GM23338 (cell line): ENCODE results near the gene DYRK1A. TPM values are rescaled to one million over a fixed set of nuclear protein-coding genes. Genes with fewer than 3 reads are reported as not detected.

Experiments used
- ATAC-seq: fragments of 200-7000 bp; cut with Tn5 transposase; 3 replicates; pipeline ENCODE4 v1.9.1; 2020
- DNase-seq: peaks from one replicate; pipeline ENCODE4 v3.0.0-alpha.2; 2015; ENCODE audit warnings: low spot score
- H2AFZ ChIP-seq: fragments of 200-600 bp; sonication (generic); 2 replicates; pipeline ENCODE4 v1.8.0; 2016; ENCODE audit warnings: antibody characterized with exemption, mild to moderate bottlenecking, moderate library complexity
- H3F3A ChIP-seq: fragments of 200-600 bp; sonication (generic); replicated peaks from 2 replicates; pipeline ENCODE4 v1.8.0; 2017; ENCODE audit warnings: antibody characterized with exemption, mixed run types, low read depth
- H3K27ac ChIP-seq: fragments of 200-600 bp; sonication (generic); 2 replicates; pipeline ENCODE4 v1.6.1; 2016; ENCODE audit warnings: low read depth
- H3K27me3 ChIP-seq: fragments of 200-600 bp; sonication (generic); 2 replicates; pipeline ENCODE4 v1.8.0; 2016; ENCODE audit warnings: mild to moderate bottlenecking, mixed run types, moderate library complexity; ENCODE audit not compliant: insufficient read depth
- H3K36me3 ChIP-seq: fragments of 200-600 bp; sonication (generic); 2 replicates; pipeline ENCODE4 v1.8.0; 2016; ENCODE audit warnings: mild to moderate bottlenecking; ENCODE audit not compliant: insufficient read depth
- H3K4me1 ChIP-seq: fragments of 200-600 bp; sonication (generic); 2 replicates; pipeline ENCODE4 v1.8.0; 2016; ENCODE audit warnings: mild to moderate bottlenecking, moderate library complexity; ENCODE audit not compliant: insufficient read depth
- H3K4me2 ChIP-seq: fragments of 200-600 bp; sonication (generic); 2 replicates; pipeline ENCODE4 v1.7.1; 2017; ENCODE audit warnings: mixed run types
- H3K4me3 ChIP-seq: fragments of 200-600 bp; sonication (generic); 2 replicates; pipeline ENCODE4 v1.6.1; 2016; ENCODE audit warnings: mixed run types
- H3K79me2 ChIP-seq: fragments of 200-600 bp; sonication (generic); replicated peaks from 2 replicates; pipeline ENCODE4 v1.8.0; 2017; ENCODE audit warnings: mild to moderate bottlenecking; ENCODE audit not compliant: insufficient read depth
- H3K9me2 ChIP-seq: fragments of 200-600 bp; sonication (generic); 2 replicates; pipeline ENCODE4 v1.8.0; 2017; ENCODE audit not compliant: insufficient read depth
- H4K20me1 ChIP-seq: fragments of 200-600 bp; sonication (generic); replicated peaks from 2 replicates; pipeline ENCODE4 v1.8.0; 2017; ENCODE audit warnings: mild to moderate bottlenecking; ENCODE audit not compliant: insufficient read depth
- H3K27ac Mint-ChIP-seq: 2 replicates; pipeline ENCODE4 v1.8.0; 2020; ENCODE audit warnings: inconsistent platforms, mild to moderate bottlenecking, moderate library complexity, mixed read lengths
- H3K27me3 Mint-ChIP-seq: 3 replicates; pipeline ENCODE4 v1.8.0; 2022; ENCODE audit warnings: low read depth, mild to moderate bottlenecking, moderate library complexity, mixed read lengths, inconsistent platforms; ENCODE audit not compliant: insufficient read depth, poor library complexity
- H3K36me3 Mint-ChIP-seq: 3 replicates; pipeline ENCODE4 v1.8.0; 2021; ENCODE audit warnings: low read depth, mild to moderate bottlenecking, inconsistent platforms, moderate library complexity, mixed read lengths
- H3K4me1 Mint-ChIP-seq: 3 replicates; pipeline ENCODE4 v1.8.0; 2020; ENCODE audit warnings: mild to moderate bottlenecking, inconsistent platforms, mixed read lengths
- H3K4me3 Mint-ChIP-seq: 3 replicates; pipeline ENCODE4 v1.8.0; 2021; ENCODE audit warnings: moderate library complexity, mild to moderate bottlenecking, inconsistent platforms, mixed read lengths
- H3K9me3 Mint-ChIP-seq: 3 replicates; pipeline ENCODE4 v1.8.0; 2020; ENCODE audit warnings: moderate library complexity, mild to moderate bottlenecking, inconsistent platforms, mixed read lengths
- CREB1 ChIP-seq: fragments of 250-450 bp; sonication (Bioruptor Pico); IDR thresholded peaks from 2 replicates; pipeline ENCODE4 v1.5.0; 2020; ENCODE audit warnings: low read depth, mild to moderate bottlenecking, moderate library complexity
- CTCF ChIP-seq, 2 experiments: fragments of 200-600 bp in 1 of 2; sonication (generic) in 1 of 2; conservative IDR thresholded peaks; 2 replicates each; pipeline versions ENCODE4 v1.5.1 to v1.6.1; 2016 to 2017; ENCODE audit warnings: antibody characterized with exemption in 2 of 2, low read depth in 2 of 2, mild to moderate bottlenecking in 2 of 2, moderate library complexity in 1 of 2
- EZH2 ChIP-seq: fragments of 200-600 bp; sonication (generic); IDR thresholded peaks from one replicate; pipeline ENCODE4 v1.8.0; 2017; ENCODE audit warnings: antibody characterized with exemption, mild to moderate bottlenecking, low read depth; ENCODE audit not compliant: unreplicated experiment
- EZH2phosphoT487 ChIP-seq: fragments of 200-600 bp; sonication (generic); IDR thresholded peaks from one replicate; pipeline ENCODE4 v1.8.1; 2018; ENCODE audit warnings: antibody characterized with exemption; ENCODE audit not compliant: unreplicated experiment
- JUNB ChIP-seq: IDR thresholded peaks from one replicate; pipeline ENCODE4 v1.6.1; 2016; ENCODE audit warnings: antibody characterized with exemption; ENCODE audit not compliant: unreplicated experiment
- NANOG ChIP-seq: IDR thresholded peaks from 2 replicates; pipeline ENCODE4 v1.6.1; 2016; ENCODE audit warnings: antibody characterized with exemption, borderline replicate concordance
- POLR2AphosphoS5 ChIP-seq: IDR thresholded peaks from 2 replicates; pipeline ENCODE4 v1.6.1; 2016; ENCODE audit warnings: antibody characterized with exemption, low read depth
- STAT1 ChIP-seq: IDR thresholded peaks from one replicate; pipeline ENCODE4 v1.6.1; 2016; ENCODE audit warnings: antibody characterized with exemption; ENCODE audit not compliant: unreplicated experiment
- ZNF114 ChIP-seq: fragments of 250-450 bp; sonication (Bioruptor Pico); IDR thresholded peaks from 2 replicates; pipeline ENCODE4 v1.5.0; 2020; ENCODE audit warnings: mild to moderate bottlenecking, moderate library complexity
- ZNF331 ChIP-seq: fragments of 250-450 bp; sonication (Bioruptor Pico); IDR thresholded peaks from 2 replicates; pipeline ENCODE4 v1.5.0; 2020; ENCODE audit warnings: low read depth, mild to moderate bottlenecking, moderate library complexity
- polyA plus RNA-seq: library from polyadenylated mRNA; unstranded; fragments of >200 nt; fragmentation: Nextera tagmentation; extraction: Ambion mirVana; gene quantifications from 2 replicates; pipeline ENCODE4 v1.2.1, GENCODE V29; 2016
- total RNA-seq: library from RNA; depleted of rRNA; stranded (reverse); fragments of >200 nt; shearing (Covaris generic); gene quantifications from 2 replicates; pipeline ENCODE4 v1.2.3, GENCODE V29; 2014

DYRK1A gene
- total and polyA plus RNA-seq, 2 experiments from 2014 or later, result 10.3 to 84.7 TPM

- Mint-ChIP-seq H3K27ac (peak overlapping the region; percentile 93), H3K36me3 (peaks cover 7% of the 10 kb centered on the region), H3K27me3 (peaks cover 16% of the 10 kb centered on the region), H3K4me1 (peaks cover 48% of the 10 kb centered on the region), H3K9me3 (peaks cover 5% of the 10 kb centered on the region), H3K4me3 (peak overlapping the region; percentile 86)
- ATAC-seq, result peak; percentile 8; the same call in 2 of the 3 replicates
- peaks cover 13% of the 10 kb centered on the region; the same call in 1 of the 2 replicates for H3K9me2 ChIP-seq
- peak overlapping the region; percentile 85 for H3K4me3 ChIP-seq
- H4K20me1 ChIP-seq, result peaks cover 42% of the 10 kb centered on the region
- H3K27ac ChIP-seq, result peak overlapping the region; percentile 35
- no peak overlapping the region for H2AFZ ChIP-seq
- peaks cover 40% of the 10 kb centered on the region for H3K4me1 ChIP-seq
- TF ChIP-seq ZNF114, result no peak
- no peak for TF ChIP-seq EZH2
- no peak for TF ChIP-seq JUNB
- no peak for TF ChIP-seq CREB1
- TF ChIP-seq STAT1, result no peak
- no peak for TF ChIP-seq CTCF (conservative IDR thresholded peaks at IDR 0.05; ENCODE audit: low read depth in 2 of 2)
- TF ChIP-seq EZH2phosphoT487, result no peak
- no peak for TF ChIP-seq POLR2AphosphoS5
- DNase-seq, result peak; percentile 43
- no peaks in the 10 kb centered on the region for H3K27me3 ChIP-seq
- H3K4me2 ChIP-seq, result peak overlapping the region; percentile 79
- H3K36me3 ChIP-seq, result no peaks in the 10 kb centered on the region
- H3F3A ChIP-seq, result peaks cover 3% of the 10 kb centered on the region; the same call in 1 of the 2 replicates
- H3K79me2 ChIP-seq, result peaks cover 53% of the 10 kb centered on the region
Observed at GRCh38 chr21:37367703-37368540, 1.3 kb downstream of the DYRK1A start.

- H3K27ac Mint-ChIP-seq, result peak overlapping the region; percentile 93
- Histone ChIP-seq H3K4me2 (peak overlapping the region; percentile 79), H3K36me3 (no peaks in the 10 kb centered on the region), H3K4me3 (peak overlapping the region; percentile 85), H4K20me1 (peaks cover 48% of the 10 kb centered on the region), H3K4me1 (peaks cover 40% of the 10 kb centered on the region), H2AFZ (no peak overlapping the region), H3K79me2 (peaks cover 61% of the 10 kb centered on the region), H3K9me2 (peaks cover 7% of the 10 kb centered on the region; the same call in 1 of the 2 replicates), H3K27me3 (no peaks in the 10 kb centered on the region), H3F3A (peaks cover 3% of the 10 kb centered on the region; the same call in 1 of the 2 replicates), H3K27ac (peak overlapping the region; percentile 35)
- peaks cover 7% of the 10 kb centered on the region for H3K36me3 Mint-ChIP-seq
- peaks cover 56% of the 10 kb centered on the region for H3K4me1 Mint-ChIP-seq
- H3K9me3 Mint-ChIP-seq, result peaks cover 5% of the 10 kb centered on the region
- peak overlapping the region; percentile 86 for H3K4me3 Mint-ChIP-seq
- ATAC-seq (no peak), DNase-seq (no peak)
- TF ChIP-seq NANOG, result no peak
- TF ChIP-seq ZNF331 (CRISPR knock-in tag), result no peak
- peaks cover 16% of the 10 kb centered on the region for H3K27me3 Mint-ChIP-seq
Observed at GRCh38 chr21:37368541-37369279, 2.1 kb downstream of the DYRK1A start.
